IMR-90 (cell line): ENCODE measurements around the gene CDK17. TPM values are rescaled to one million over a fixed set of nuclear protein-coding genes. Genes with fewer than 3 reads are reported as not detected.

Experiments used
- ATAC-seq: fragments of 200-7000 bp; cut with Tn5 transposase; 2 replicates; pipeline ENCODE4 v1.9.1; 2020; ENCODE audit warnings: low read depth, mild to moderate bottlenecking, moderate library complexity
- BruUV-seq: library from RNA; stranded (reverse); fragments of 400-500 nt; replicated peaks from 2 replicates; lab custom pipeline; 2021; lab: Mats Ljungman, UMichigan
- CTCF ChIA-PET: fragments of 300-600 bp; formaldehyde crosslinking; extraction: SDS; loops from one replicate; lab custom pipeline; 2021; ENCODE audit warnings: antibody characterized with exemption; lab: Yijun Ruan, JAX
- POLR2A ChIA-PET: fragments of 300-600 bp; sonication (Branson Sonifier 250); formaldehyde crosslinking; loops from one replicate; lab custom pipeline; 2022; ENCODE audit warnings: antibody characterized with exemption; ENCODE audit not compliant: unreplicated experiment; lab: Charles Lee
- DNase-seq: peaks from one replicate; pipeline ENCODE4 v3.0.0; 2013
- H2AFZ ChIP-seq: replicated peaks from 2 replicates; pipeline ENCODE3; 2013; ENCODE audit warnings: low read length, mild to moderate bottlenecking; ENCODE audit not compliant: poor library complexity
- H2AK5ac ChIP-seq: 2 replicates; pipeline ENCODE4 v1.6.1; 2013; ENCODE audit warnings: low read depth, low read length, inconsistent platforms
- H2AK9ac ChIP-seq: replicated peaks from 2 replicates; pipeline ENCODE3; 2013; ENCODE audit warnings: mild to moderate bottlenecking, low read depth, low read length, moderate library complexity; ENCODE audit not compliant: poor library complexity
- H2BK120ac ChIP-seq: 2 replicates; pipeline ENCODE4 v1.6.1; 2013; ENCODE audit warnings: low read depth, low read length, inconsistent platforms
- H2BK15ac ChIP-seq: 3 replicates; pipeline ENCODE4 v1.6.1; 2013; ENCODE audit warnings: low read depth, low read length, inconsistent platforms
- H2BK20ac ChIP-seq: 2 replicates; pipeline ENCODE4 v1.6.1; 2013; ENCODE audit warnings: low read depth, mild to moderate bottlenecking, inconsistent platforms, low read length, moderate library complexity
- H2BK5ac ChIP-seq: 2 replicates; pipeline ENCODE4 v1.6.1; 2013; ENCODE audit warnings: mild to moderate bottlenecking, low read depth, low read length, inconsistent platforms; ENCODE audit not compliant: poor library complexity, severe bottlenecking
- H3K14ac ChIP-seq: replicated peaks from 2 replicates; pipeline ENCODE4 v1.6.1; 2013; ENCODE audit warnings: low read depth, low read length, inconsistent platforms
- H3K18ac ChIP-seq: 2 replicates; pipeline ENCODE4 v1.6.1; 2013; ENCODE audit warnings: low read depth, low read length, control low read depth
- H3K23ac ChIP-seq: 2 replicates; pipeline ENCODE4 v1.6.1; 2013; ENCODE audit warnings: low read depth, low read length, inconsistent platforms
- H3K27ac ChIP-seq: 2 replicates; pipeline ENCODE4 v1.5.1; 2013; ENCODE audit warnings: mild to moderate bottlenecking, control low read depth, low read length; ENCODE audit not compliant: insufficient read depth
- H3K27me3 ChIP-seq: 2 replicates; pipeline ENCODE4 v1.6.1; 2013; ENCODE audit warnings: low read length; ENCODE audit not compliant: control insufficient read depth, insufficient read depth
- H3K36me3 ChIP-seq: 2 replicates; pipeline ENCODE4 v1.6.1; 2013; ENCODE audit warnings: low read length, mixed read lengths; ENCODE audit not compliant: control insufficient read depth, insufficient read depth
- H3K4ac ChIP-seq: 2 replicates; pipeline ENCODE4 v1.6.1; 2013; ENCODE audit warnings: low read depth, low read length, inconsistent platforms
- H3K4me1 ChIP-seq: 2 replicates; pipeline ENCODE4 v1.6.1; 2013; ENCODE audit warnings: low read length, mixed read lengths; ENCODE audit not compliant: control insufficient read depth, insufficient read depth
- H3K4me2 ChIP-seq: 2 replicates; pipeline ENCODE4 v1.6.1; 2013; ENCODE audit warnings: low read depth, mild to moderate bottlenecking, control low read depth, low read length, moderate library complexity
- H3K4me3 ChIP-seq: 2 replicates; pipeline ENCODE4 v1.5.1; 2013; ENCODE audit warnings: low read depth, mild to moderate bottlenecking, control low read depth, low read length, moderate library complexity; ENCODE audit not compliant: insufficient read depth
- H3K56ac ChIP-seq: 2 replicates; pipeline ENCODE4 v1.6.1; 2013; ENCODE audit warnings: low read length, inconsistent platforms; ENCODE audit not compliant: insufficient read depth; ENCODE audit errors: extremely low read depth
- H3K79me1 ChIP-seq, 2 experiments: 2 replicates each; pipeline ENCODE4 v1.6.1; 2013; ENCODE audit warnings: low read length in 2 of 2, inconsistent platforms in 1 of 2, low read depth in 1 of 2
- H3K9ac ChIP-seq: 2 replicates; pipeline ENCODE4 v1.6.1; 2013; ENCODE audit warnings: low read depth, low read length, control low read depth
- H3K9me1 ChIP-seq: 2 replicates; pipeline ENCODE4 v1.6.1; 2013; ENCODE audit warnings: low read length, inconsistent platforms; ENCODE audit not compliant: insufficient read depth
- H3K9me3 ChIP-seq: 2 replicates; pipeline ENCODE4 v1.6.1; 2013; ENCODE audit warnings: low read length; ENCODE audit not compliant: control insufficient read depth, insufficient read depth
- H4K20me1 ChIP-seq: 2 replicates; pipeline ENCODE4 v1.6.1; 2013; ENCODE audit warnings: low read length, inconsistent platforms; ENCODE audit not compliant: insufficient read depth
- H4K5ac ChIP-seq: 2 replicates; pipeline ENCODE4 v1.6.1; 2013; ENCODE audit warnings: mild to moderate bottlenecking, low read depth, low read length, control low read depth
- H4K8ac ChIP-seq, 2 experiments: 2 replicates each; pipeline ENCODE4 v1.6.1; 2013; ENCODE audit warnings: low read depth in 2 of 2, low read length in 2 of 2, control low read depth in 1 of 2, inconsistent platforms in 1 of 2
- H4K91ac ChIP-seq: 2 replicates; pipeline ENCODE4 v1.6.1; 2013; ENCODE audit warnings: low read depth, low read length, inconsistent platforms; ENCODE audit not compliant: insufficient read depth
- CEBPB ChIP-seq: IDR thresholded peaks from 2 replicates; pipeline ENCODE4 v1.6.1; 2012; ENCODE audit warnings: low read depth, low read length, improper control_type of control experiment
- RCOR1 ChIP-seq: IDR thresholded peaks from 2 replicates; pipeline ENCODE4 v1.6.1; 2012; ENCODE audit warnings: mild to moderate bottlenecking, low read length, improper control_type of control experiment; ENCODE audit not compliant: insufficient replicate concordance
- WGBS, 2 experiments: methylation state at CpG; one replicate each; pipeline versions ENCODE4 v1.1.5 to v1.1.7; 2013; ENCODE audit warnings: missing lambda C conversion rate in 2 of 2; ENCODE audit not compliant: insufficient read length in 1 of 2; ENCODE audit errors: extremely low coverage in 2 of 2; 5-methylcytosine and 5-hydroxymethylcytosine counted together
- dilution Hi-C: fragments of 300-500 bp; cut with HindIII; formaldehyde crosslinking; loops from one replicate; pipeline ENCODE4 v1.14.3; 2018; ENCODE audit warnings: low sequenced_read_pairs; ENCODE audit not compliant: unreplicated experiment
- in situ Hi-C: fragments of 300-500 bp; cut with MboI; formaldehyde crosslinking; loops from 3 replicates; pipeline ENCODE4 v1.14.3; 2019; ENCODE audit warnings: low sequenced_read_pairs, inconsistent platforms, mixed read lengths
- intact Hi-C: fragments of 100-400 bp; cut with micrococcal nuclease; formaldehyde crosslinking; loops from 2 replicates; pipeline ENCODE4 v1.10.0; 2022
- polyA plus RNA-seq, 3 experiments: library from polyadenylated mRNA; depleted of rRNA; stranded (reverse); fragments of >200 nt; gene quantifications; 2 replicates each; pipeline ENCODE4 v1.2.3, GENCODE V29; 2012; ENCODE audit warnings: low replicate concordance in 1 of 3
- total RNA-seq: library from RNA; depleted of rRNA; stranded (reverse); fragments of >200 nt; gene quantifications from 2 replicates; pipeline ENCODE4 v1.2.3, GENCODE V29; 2012

Gene CDK17
- total and polyA plus RNA-seq, 2 of the 4 experiments (the other 2 are of a cell fraction): 14.5 to 50.2 TPM

GRCh38 chr12:96310067-96310466, 90.2 kb downstream of the CDK17 start:
- ATAC-seq (no peak), DNase-seq (no peak)
- no peak overlapping the region for H4K5ac ChIP-seq
- H3K27me3 ChIP-seq: no peaks in the 10 kb centered on the region
- no peak overlapping the region for H3K4ac ChIP-seq
- H3K27ac ChIP-seq: no peak overlapping the region
- no peak overlapping the region for H3K18ac ChIP-seq
- no TSS peak for BruUV-seq
- POLR2A ChIA-PET: no interaction called here
- no peak for TF ChIP-seq RCOR1
- TF ChIP-seq CEBPB: peak; percentile 27; the same call in 1 of the 2 replicates
- intact Hi-C loops (no loop called here), in situ Hi-C loops (no loop called here), dilution Hi-C loops (no loop called here)
- no peak overlapping the region for H3K23ac ChIP-seq
- no peak overlapping the region for H2BK120ac ChIP-seq
- H2AK5ac ChIP-seq: no peak overlapping the region
- H3K9me1 ChIP-seq: peaks cover 4% of the 10 kb centered on the region; the same call in 1 of the 2 replicates
- no peaks in the 10 kb centered on the region; the same call in 1 of the 2 replicates for H3K4me1 ChIP-seq
- no peak overlapping the region for H2BK15ac ChIP-seq
- peaks cover 18 to 47% of the 10 kb centered on the region in 2 experiments for H3K79me1 ChIP-seq
- H3K36me3 ChIP-seq: peaks cover 10% of the 10 kb centered on the region
- no peak overlapping the region for H3K4me2 ChIP-seq
- CTCF ChIA-PET: no interaction called here
- no peak overlapping the region for H2AK9ac ChIP-seq
- H3K14ac ChIP-seq: no peak overlapping the region
- no peak overlapping the region for H3K4me3 ChIP-seq
- no peak overlapping the region for H4K8ac ChIP-seq
- H4K91ac ChIP-seq: no peak overlapping the region
- no peak overlapping the region for H2BK5ac ChIP-seq
- no peak overlapping the region for H3K9ac ChIP-seq
- peaks cover 9% of the 10 kb centered on the region for H4K20me1 ChIP-seq
- no peak overlapping the region for H2AFZ ChIP-seq
- H3K9me3 ChIP-seq: no peaks in the 10 kb centered on the region
- H2BK20ac ChIP-seq: no peak overlapping the region
- H3K56ac ChIP-seq: no peak overlapping the region
- WGBS, 2 experiments: no CpG with 5 or more reads among the region's 3 CpGs
